Measurements from ENCODE around the gene SASS6.

DNA sequence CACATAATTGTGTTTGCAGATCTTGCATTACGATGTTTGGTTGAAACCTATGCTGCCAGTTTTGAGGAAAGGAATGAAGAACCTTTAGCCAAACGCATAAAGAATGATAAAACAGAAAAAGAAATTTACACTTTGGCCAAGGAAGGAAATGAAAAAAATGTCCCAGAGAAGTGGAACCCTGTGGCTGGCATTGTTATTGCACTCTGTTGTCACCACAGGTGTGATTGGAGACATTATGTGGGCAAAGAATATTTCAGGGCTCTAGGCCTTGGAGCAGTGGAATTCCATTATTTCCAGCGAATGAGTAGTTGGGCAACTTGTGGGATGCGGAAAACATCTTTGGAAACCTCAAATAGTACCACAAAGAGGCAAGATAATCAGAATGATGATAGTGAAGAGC lies 15.1 kb upstream of the SASS6 start:
- TF ChIP-seq, protein P1, sequence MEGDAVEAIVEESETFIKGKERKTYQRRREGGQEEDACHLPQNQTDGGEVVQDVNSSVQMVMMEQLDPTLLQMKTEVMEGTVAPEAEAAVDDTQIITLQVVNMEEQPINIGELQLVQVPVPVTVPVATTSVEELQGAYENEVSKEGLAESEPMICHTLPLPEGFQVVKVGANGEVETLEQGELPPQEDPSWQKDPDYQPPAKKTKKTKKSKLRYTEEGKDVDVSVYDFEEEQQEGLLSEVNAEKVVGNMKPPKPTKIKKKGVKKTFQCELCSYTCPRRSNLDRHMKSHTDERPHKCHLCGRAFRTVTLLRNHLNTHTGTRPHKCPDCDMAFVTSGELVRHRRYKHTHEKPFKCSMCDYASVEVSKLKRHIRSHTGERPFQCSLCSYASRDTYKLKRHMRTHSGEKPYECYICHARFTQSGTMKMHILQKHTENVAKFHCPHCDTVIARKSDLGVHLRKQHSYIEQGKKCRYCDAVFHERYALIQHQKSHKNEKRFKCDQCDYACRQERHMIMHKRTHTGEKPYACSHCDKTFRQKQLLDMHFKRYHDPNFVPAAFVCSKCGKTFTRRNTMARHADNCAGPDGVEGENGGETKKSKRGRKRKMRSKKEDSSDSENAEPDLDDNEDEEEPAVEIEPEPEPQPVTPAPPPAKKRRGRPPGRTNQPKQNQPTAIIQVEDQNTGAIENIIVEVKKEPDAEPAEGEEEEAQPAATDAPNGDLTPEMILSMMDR (conservative IDR thresholded peaks at IDR 0.05; ENCODE audit: low read depth, low read length): no peak
- no peak for TF ChIP-seq EZH2 (IDR thresholded peaks at IDR 0.05; ENCODE audit: borderline replicate concordance, low read depth, low read length, poor library complexity, severe bottlenecking)
